HG03558 (cell line): ENCODE measurements around the gene MST1R.
"Not testable (repeated sequence)": the region's sequence is repeated elsewhere in the genome, so short reads cannot be mapped to it uniquely, and the experiment has no call there.

Experiments
- ATAC-seq: cut with Tn5 transposase; IDR thresholded peaks from one replicate; pipeline ENCODE4 v1.9.1; 2021; ENCODE audit warnings: moderate number of reproducible peaks; ENCODE audit not compliant: unreplicated experiment; ENCODE audit errors: extremely low read depth

Gene MST1R

DNA sequence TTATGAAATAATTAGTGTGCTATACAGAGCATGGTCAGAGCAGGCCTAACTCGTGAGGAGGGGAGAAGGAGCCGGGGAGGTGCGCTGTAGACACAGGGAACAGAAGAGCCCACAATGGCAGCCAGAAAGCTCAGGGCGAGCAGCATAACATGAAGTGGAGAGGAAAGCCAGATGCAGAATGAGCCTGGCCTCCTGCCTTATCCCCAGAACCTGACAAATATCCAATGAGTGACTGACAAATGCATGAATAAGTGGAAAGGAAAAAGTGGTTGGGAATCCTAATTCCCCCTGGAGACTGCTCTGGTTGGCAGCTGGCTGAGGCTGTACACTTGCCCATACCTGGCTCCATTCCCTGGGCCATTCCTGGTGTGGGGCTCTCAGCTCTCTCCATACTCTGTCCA is 9.2 kb upstream of the MST1R start:
- no peak for ATAC-seq

DNA sequence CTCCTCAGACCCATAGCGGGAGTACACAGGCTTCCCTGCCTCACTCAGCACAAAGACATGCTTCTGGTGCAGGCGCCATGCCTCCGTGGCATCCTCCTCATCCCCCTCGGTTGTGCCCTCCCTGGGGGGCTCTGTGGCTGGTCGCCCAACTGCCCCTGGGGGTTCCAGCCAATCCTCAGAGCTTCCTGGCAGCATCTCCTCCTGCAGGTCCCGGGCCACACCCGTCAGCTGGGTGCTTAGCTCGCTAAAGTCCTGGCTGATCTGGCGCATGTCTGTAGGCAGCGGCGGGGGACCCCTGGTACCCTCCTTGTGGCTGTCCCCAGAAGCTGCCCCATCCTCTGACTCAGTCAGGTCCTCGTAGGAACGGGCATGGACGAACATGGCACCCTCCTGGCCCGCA is 7.9 kb upstream of the MST1R start:
- no peak for ATAC-seq

DNA sequence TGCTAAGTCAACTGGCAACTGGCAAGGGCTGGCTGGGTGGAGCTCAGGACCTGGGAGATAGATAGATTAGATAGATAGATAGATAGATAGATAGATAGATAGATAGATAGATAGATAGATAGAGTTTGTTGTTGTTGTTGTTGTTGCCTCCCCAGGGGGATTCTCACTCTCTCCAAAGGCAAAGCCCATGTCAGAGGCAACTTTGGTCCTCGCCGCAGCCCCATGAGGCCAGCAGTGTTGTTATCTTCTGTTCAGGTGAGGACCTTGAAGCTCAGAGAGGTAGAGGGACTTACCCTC is 7.4 kb upstream of the MST1R start:
- ATAC-seq = no peak

DNA sequence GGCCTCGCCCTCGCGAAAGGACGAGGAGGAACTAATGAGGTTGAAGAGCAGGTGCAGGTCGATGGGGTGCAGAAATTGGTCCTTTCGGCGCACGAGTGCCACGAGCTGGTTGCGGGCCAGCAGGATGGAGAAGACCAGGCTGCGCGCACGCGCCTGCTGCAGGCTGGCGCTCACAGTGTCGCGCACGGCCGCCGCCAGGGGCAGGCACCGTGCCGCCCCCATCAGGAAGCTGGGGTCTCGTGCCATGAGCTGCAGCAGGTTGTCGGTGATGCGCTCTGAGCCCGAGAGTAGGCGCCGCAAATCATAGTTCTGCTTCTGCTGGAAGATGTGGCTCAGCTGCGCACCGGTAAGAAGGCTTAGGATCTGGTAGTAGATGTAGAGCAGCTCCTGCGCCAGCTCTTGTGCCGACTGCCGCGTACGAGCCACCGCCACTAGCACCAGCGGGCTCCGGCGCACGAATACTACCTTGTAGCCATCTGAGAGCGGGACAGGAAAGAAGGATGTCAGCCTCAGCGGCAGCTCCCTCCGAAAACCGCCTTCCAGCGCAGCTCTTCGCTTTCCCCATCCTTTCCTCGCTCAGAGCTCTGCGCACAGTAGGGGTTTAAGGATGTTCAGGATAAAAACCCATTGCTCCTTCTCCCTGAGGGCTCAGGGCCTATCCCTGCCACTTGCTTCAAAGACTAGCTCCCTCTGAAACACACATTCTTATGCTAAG is 6.9 kb upstream of the MST1R start:
- no peak for ATAC-seq

DNA sequence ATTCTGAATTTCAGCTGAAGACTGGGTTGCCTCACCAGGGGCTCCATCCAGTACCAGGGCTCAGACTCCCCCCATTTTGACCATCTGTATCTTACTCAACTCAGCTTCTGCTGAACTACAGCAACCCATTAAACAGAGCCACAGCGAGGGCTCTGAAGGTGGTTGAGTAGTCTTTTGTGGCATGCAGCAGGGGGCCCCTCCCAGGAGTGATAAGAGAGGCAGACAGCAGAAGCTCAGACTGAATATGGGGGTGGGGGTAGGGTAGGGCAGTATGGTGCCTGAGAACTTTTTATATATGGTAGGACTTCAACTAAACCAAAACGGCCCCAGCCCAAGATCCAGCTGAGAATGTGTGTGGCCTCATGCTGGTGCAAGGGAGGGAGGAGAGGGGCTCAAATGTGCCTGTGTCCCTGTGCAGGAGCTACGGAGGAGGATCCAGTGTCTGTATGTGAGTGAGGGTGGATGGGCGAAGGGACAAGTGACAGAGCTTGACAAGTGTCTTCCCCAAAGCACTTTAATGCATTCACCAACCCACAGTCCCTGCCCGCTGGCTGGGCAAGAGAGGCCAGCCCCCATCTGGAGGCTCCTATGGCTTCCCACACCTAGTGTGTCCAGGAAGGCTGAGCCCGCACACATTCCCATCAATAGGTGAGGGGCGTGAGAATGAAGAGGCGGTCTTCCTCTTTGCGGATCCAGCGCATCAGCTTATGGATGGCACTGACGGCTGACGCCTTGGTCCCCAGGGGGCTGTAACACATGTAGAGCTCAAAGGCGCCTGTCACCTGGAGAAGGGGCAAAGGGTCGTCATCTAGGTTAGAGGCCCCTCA is 4.9 kb upstream of the MST1R start:
- no peak for ATAC-seq

DNA sequence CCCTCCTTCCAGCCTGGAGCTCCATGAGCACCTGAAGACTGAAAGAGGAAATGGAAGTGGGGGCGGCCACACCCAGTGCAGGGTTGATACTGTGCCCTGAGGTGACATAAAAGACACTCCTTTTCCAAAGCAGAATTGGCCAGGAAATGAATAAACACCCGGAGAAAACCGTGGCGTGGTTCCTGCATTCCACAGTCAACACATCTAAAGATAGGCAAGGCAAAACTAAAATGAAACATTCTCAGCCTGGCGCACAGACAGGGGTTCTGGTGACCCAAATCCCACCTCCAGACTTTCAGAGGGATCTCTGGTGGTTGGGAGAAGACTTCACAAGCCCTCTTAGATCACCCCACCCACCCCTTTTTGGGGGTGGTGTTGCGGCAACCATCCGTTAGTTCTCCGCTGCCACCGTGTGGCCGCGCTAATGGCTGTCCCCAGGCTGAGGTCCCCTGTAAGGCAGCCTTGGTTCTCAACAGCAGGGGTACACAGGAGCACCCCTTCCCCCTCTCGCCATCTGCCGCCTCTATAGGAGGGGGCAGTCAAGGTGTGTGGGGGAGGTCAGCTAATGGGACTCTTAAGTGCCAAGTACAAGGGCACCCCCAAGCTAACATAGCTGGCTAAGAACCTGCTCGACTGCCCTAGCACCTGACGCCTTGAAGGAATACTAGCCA is 2.5 kb upstream of the MST1R start:
- ATAC-seq = no peak

DNA sequence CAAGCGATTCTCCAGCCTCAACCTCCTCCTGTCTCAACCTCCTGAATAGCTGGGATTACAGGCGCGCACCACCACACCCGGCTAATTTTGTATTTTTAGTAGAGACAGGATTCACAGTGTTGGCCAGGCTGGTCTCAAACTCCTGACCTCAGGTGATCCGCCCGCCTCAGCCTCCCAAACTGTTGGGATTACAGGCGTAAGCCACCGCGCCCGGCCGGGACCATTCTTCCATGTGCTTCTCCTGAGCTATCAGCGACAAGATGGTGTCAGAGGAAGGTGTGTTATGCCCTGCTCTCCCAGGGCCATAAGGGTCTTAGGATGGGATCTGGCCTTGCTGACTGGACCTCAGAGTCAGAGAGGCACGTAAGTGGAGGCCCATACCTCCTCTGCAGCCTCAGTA is 775 bp upstream of the MST1R start:
- not testable (repeated sequence) for ATAC-seq

DNA sequence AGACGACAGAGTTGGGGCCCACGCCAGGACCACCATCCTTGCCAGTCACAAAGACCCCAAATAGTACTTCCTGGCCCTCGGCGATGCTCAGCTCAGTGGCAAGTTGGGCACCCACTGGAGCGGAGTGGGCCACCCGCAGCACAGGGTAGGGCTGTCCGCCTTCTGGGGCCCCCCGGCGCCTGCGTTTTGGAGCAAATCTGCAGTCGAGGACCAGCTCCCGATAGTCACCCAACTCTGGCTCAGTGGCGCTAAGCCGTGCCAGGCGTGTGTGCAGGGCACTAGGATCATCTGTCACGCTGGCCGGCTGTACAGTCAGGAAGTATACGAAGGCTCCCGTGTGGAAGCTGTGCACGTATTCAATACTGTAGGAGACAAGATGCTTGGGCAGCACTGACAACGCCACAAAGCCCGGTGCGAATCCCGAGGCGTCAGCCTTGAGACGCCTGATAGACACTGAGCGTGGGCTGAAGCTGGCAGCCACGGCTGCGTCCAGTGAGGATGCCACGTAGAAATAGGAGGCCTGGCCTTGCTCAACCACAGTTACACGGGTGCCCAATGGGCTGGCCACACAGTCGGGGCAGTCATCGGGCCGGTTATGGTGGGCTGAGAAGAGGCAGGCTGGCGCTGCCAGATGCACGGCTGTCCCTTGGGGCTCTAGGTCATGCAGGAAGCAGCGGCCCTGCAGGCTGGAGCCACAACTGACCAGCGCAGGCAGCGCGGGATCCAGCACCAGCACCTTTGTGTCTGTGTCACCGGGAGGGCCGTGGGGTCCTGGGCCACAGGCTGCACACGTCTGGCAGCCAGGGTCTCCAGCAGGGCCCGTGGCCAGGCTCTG is 945 bp downstream of the MST1R start:
- ATAC-seq = no peak

DNA sequence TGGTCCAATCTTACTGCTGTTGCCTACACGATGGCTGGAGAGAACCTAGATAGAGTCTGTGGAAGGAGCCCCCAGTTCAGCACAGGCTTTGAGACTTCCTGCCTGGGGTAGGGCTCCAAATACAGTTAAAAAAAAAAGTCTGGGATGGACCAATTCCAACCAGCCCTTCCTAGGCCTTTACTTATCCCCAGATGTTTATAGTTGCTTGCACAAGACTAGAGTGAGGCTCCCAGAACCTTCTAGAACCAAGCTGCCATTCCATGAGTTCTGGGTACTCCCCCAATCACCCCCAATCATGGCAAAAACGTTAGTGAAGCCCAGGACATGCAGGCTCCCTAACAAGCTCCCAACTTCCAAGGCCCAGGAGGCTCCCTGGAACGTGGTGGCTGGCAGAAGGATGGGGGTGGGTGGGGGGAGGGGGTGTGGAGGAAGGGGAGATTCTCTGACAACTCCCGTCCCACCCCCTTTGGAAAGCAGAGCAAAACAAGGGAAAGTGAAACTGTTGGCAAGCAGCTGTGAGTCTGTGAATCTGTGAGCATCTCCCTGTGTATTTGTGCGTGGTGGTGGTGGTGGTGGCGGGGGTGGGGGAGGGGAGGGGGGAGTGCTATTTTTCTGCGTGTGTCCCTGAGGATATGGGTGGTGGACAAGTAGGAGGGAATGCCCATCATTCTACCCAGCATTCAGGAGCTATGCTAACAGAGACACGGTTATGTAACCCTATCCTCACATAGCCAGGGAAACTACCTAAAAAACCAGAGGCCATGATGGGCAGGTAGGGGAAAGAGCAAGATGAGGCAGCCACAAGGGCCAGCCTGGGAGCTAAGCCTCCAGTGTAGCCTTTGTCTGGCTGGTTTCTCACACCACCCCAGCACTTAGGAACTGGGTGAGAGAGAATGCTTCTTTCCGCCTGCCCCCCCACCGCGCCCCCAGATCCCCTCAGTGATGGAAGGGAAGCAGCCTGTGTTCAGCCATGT is 2.0 kb downstream of the MST1R start:
- ATAC-seq = no peak

DNA sequence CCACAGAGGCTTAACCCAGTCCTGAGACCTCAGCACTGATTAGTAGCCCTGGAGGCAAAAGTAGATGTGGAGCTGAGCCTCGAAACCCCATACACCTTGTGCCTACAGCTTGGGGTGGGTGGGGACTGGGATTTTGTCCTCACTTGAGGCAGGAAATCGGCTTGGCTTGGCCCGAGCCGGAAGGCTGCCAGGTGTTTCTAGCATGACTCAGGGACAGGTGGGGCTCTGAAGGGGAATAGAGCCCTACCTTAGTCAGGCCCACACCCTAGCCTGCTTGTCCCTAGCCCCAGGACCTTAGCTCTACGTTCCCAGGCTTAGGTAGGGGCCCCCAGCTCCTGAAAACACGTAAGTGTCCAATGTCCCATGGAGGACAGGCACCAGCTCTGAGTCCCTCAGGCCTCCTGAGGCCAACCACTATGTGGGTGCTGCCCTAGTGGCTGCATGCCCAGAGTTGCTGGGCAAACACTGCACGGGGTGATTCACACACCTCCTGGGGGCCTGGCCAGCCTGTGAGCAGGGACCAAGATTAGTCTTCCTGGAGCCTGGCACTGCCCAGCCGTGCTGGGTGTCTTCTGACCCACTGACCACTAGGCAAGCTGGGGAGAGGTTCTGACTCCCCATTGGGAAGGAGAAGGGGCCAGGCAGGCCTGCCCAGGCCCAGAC is 3.1 kb downstream of the MST1R start:
- ATAC-seq = no peak

DNA sequence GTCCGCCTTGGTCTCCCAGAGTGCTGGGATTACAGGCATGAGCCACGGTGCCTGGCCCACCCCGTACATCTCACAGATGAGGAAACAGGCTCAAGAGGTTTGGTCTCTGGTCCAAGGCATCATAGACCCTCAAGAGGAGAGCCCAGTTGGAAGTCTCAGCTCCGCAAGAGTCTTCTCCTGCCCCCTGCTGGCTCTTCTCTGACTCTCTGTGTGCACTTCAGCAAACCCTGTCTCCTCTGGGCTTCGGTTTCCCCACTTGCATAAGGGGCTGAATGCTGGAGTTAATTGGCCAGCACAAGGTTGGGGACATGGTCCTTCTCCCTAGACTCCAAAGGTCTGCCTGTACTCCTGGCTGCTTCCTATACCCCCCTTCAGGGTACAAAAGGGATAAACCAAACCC is 3.9 kb downstream of the MST1R start:
- no peak for ATAC-seq

DNA sequence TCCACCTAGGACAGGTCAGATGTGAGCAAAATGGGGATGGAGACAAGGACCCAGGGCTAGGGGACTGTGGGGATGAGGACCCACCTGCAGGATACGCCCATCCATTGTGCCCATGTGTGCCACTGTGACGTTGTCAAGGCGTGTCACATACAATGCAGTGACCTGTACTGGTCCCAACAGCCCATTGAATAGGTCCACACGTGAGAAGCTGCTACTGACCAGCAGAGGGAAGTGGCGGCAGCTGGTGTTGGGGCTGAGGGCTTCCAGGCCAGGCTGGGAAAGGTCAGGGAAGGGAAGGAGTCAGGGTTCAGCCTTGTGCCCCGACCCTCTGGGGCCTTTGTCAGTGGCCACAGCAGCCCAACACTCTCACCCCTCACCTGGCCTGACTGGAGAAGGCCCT is 4.7 kb downstream of the MST1R start:
- ATAC-seq = no peak

DNA sequence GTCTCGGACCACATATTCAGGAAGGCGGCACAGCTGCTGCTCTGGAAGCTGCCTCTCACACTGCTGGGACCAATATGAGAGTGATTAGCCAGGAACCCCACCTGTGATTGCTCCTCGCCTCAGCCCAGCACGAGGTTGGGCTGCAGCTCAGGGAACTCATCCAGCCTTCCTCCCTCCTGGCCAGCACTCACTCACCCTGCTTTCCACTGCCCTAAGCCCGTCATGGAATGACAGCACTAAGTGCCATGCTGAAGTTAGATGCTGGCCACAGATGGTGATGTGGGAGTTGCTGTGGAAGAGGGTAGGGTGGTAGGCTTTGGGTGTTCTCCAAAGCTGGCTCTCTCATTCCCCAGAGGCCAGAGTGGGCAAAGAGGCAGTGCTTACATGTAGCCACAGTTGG is 7.3 kb downstream of the MST1R start:
- ATAC-seq = no peak

DNA sequence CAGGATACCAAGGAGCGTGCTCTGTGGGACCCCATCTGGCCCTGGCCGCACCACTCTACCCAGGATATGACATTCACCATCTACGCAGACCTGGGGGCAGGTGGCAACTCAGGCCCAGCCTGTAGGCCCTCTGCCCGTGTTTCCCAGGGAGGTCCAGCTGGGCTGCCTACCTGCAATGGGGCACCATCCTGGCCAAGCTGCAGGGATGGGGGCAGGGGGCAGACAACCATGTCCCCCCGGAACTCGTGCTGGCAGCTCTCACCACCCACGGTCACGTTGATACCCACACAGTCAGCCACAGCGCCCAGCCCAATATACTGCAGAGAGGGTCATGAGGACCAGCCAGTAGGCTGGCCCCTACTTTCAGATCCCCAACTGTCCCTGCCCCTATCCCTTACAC is 7.9 kb downstream of the MST1R start:
- no peak for ATAC-seq

DNA sequence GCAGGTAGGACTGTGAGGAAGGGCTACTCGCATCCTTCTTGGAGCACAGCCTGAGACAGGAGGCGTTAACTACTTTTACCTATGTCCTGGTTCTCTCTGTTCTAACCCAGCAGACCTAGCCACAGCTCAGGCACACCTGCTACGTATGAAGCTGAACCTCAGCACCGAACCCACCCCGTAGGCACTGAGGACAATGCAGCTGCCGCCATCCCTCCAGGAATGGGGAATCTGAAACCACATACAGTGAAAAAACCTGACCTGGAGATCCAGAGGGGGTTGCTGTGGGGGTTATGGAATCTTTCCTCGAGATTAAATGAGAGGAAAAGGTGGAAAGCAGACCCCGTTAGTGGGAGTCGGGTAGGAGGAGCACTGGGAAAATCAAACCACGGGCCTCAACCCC is 14.4 kb downstream of the MST1R start:
- no peak for ATAC-seq

DNA sequence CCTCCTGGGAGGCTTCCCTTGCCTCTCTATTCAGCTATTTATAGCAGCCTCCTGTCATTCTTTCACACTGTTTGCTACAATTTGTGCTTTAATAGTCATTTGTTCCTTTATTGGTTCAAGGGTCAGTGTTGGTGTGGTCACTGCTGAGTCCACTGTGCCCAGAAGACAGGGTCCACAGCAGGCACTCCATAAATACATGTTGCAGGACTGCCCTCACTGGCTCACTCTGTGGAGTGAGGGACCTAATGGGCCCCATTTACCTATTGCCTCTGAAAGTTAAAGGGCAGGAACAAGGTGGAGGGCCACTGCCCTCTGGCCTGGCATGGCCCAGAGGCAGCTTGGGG is 16.8 kb downstream of the MST1R start:
- ATAC-seq = no peak

DNA sequence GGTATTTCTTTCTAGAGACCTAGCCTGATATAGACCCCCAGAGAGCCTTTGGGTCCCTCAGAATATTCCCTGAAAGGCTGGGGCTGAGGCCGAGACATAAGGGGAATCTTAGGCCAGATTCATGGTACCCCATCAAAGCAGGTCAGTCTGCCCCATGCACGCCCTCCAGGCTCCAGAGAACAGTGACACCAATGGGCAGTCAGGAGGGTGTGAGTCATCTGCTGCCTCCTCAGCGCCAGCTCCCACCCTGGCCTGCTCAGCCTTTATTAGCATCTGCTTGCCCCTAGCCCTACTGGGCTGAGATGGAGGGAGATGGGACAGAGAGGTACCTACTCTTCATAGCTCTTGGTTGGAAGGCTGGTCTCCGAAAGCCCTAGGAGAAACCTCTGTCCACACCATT is 19.7 kb downstream of the MST1R start:
- no peak for ATAC-seq

DNA sequence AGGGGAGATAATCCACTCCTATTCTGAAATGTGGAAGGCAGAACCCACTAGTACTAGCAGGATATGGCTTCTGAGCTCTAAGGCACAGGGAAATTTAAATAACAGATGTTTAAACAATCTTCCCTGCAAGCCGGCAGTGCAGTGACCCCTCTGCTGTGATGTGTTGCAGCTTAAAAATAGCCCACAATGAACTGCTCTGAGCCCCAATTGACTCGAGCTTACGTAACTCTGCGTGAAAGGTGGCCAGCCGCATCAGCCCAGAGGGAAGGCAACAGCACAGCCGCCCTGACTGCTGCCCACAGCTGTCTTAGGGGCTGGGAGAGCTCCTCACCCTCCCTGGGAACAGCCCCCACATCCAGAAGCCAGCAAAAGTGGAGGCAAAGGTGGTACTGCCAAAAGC is 21.5 kb downstream of the MST1R start:
- no peak for ATAC-seq
